Activated T-cell treated with anti-CD3 and anti-CD28 coated beads, Interleukin-2, amount 50 U/mL, for 24 hours (primary cell): ENCODE measurements around the gene TRPC1.
"Not testable (repeated sequence)": the region's sequence is repeated elsewhere in the genome, so short reads cannot be mapped to it uniquely, and the experiment has no call there.

Experiments
- DNase-seq: peaks from one replicate; pipeline ENCODE4 v3.0.0-alpha.2; 2020
- H3K27ac Mint-ChIP-seq: 2 replicates; pipeline ENCODE4 v1.8.0; 2020; ENCODE audit warnings: mild to moderate bottlenecking, mixed read lengths
- H3K27me3 Mint-ChIP-seq: 2 replicates; pipeline ENCODE4 v1.8.0; 2020; ENCODE audit warnings: mixed read lengths
- H3K36me3 Mint-ChIP-seq: 2 replicates; pipeline ENCODE4 v1.8.0; 2020; ENCODE audit warnings: low read depth, mixed read lengths
- H3K4me1 Mint-ChIP-seq: 2 replicates; pipeline ENCODE4 v1.8.0; 2020; ENCODE audit warnings: low read depth, mixed read lengths
- H3K4me3 Mint-ChIP-seq: 2 replicates; pipeline ENCODE4 v1.8.0; 2020; ENCODE audit warnings: mild to moderate bottlenecking, moderate library complexity, mixed read lengths
- H3K9me3 Mint-ChIP-seq: 2 replicates; pipeline ENCODE4 v1.8.0; 2020; ENCODE audit warnings: mixed read lengths

The TRPC1 gene

DNA sequence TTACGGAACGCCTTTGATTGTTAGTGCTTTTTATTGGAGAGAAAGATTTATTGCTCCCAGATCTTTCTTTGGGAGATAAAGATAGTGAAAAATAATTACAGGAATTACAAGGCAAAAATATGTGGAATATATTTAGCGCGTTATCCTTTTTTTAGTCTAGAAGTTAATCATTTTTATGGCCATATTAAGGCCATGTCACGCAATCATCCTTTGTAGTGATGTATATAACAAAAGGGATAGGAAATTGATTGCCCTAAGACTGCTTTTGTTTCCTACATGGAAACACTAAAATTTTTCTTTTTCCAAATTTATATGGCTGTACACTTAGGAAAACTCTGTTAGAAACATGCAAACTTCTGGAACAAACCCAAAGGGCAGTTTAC lies 1.5 kb downstream of the TRPC1 start:
- H3K36me3 Mint-ChIP-seq: peaks cover 4% of the 10 kb centered on the region
- H3K27me3 Mint-ChIP-seq: peaks cover 37% of the 10 kb centered on the region
- no peak for DNase-seq
- no peaks in the 10 kb centered on the region for H3K9me3 Mint-ChIP-seq
- no peak overlapping the region for H3K27ac Mint-ChIP-seq
- H3K4me3 Mint-ChIP-seq: peak overlapping the region; percentile 85
- H3K4me1 Mint-ChIP-seq: peaks cover 12% of the 10 kb centered on the region

DNA sequence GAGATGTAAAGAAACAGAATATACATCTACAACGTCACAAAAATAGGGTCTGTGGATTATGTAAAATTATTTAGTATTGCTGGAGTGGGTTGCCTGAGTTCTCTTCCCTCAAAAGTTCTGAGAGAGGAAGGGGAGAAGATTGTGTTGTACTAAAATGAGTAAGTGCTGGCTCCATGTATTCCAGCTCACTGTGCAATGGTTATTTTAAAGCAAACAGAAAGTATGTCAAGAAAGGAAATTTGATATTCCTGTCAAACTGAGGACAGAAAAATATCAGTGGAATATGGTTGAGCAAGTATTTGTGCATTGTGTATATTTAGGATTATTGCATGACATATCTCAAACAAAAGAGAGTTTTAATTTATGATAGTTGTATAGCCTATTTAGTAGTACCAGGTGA lies 2.2 kb downstream of the TRPC1 start:
- no peak overlapping the region for H3K4me3 Mint-ChIP-seq
- no peak for DNase-seq

DNA sequence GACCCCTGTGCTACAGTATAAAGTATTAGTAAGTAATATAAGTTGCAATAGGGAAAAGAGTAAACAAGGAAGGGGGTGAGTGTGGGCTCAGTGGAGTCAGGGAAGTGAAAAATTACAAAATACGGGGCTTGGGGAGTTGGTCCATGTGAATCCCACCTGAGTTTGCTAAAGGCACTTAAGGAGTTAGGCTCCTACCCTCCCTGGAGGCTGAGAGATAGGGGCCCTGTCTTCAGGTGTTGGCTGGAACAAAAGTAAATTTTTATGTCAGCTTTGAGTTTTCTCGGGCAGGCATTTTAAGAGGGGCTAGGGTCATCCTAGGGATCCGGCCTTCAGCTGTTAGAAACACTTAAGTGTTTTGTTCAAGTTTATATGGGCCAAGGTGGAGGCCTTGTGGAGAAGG lies 8.2 kb downstream of the TRPC1 start:
- H3K27ac Mint-ChIP-seq: no peak overlapping the region
- no peak overlapping the region for H3K4me3 Mint-ChIP-seq
- H3K4me1 Mint-ChIP-seq: no peaks in the 10 kb centered on the region
- H3K9me3 Mint-ChIP-seq: no peaks in the 10 kb centered on the region
- no peak for DNase-seq
- no peaks in the 10 kb centered on the region for H3K36me3 Mint-ChIP-seq
- H3K27me3 Mint-ChIP-seq: no peaks in the 10 kb centered on the region

More for the DNA sequence above, 2.2 kb downstream of the TRPC1 start:
- no peak overlapping the region for H3K27ac Mint-ChIP-seq
- H3K36me3 Mint-ChIP-seq: peaks cover 4% of the 10 kb centered on the region
- peaks cover 30% of the 10 kb centered on the region for H3K27me3 Mint-ChIP-seq
- peaks cover 12% of the 10 kb centered on the region for H3K4me1 Mint-ChIP-seq
- no peaks in the 10 kb centered on the region for H3K9me3 Mint-ChIP-seq

DNA sequence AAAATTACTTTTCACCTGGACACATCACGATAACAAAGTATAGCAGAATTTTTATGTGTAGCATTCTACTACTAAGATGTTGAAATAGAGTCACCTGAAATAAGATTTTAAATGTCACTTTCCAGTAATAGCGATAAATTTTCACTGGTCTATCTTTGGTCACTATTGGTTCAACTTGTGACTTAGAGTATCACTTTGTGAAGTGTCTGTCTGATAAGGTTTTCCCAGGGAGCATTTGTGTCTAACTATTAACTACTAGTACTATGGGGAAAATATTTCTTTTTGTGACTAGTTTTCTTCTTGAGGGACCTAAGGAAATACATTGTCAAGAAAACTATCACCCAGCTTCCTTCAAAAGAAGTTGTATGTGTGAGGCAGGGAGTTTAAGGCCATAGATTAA lies 11.0 kb downstream of the TRPC1 start:
- Mint-ChIP-seq H3K4me3 (no peak overlapping the region), H3K9me3 (no peaks in the 10 kb centered on the region), H3K27me3 (no peaks in the 10 kb centered on the region), H3K27ac (no peak overlapping the region), H3K4me1 (no peaks in the 10 kb centered on the region), H3K36me3 (no peaks in the 10 kb centered on the region)
- DNase-seq: no peak

DNA sequence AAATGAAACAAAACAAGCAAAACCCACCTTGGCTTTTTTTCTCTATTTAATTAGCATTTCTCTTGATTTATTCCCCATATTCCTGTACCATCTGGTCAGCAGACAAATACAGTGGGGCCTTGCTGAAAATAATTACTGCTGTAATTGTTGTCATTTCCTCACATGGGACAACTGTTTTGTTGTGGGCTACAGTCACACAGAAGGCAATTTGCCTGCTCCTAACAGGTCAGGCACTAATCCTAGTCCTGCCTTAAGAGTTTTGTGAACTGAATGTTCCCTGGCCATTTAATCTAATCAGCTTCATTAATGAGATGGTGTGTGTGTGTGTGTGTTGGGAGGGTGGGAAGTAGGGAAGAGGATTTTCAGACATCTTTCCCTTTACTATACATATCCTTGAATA lies 11.6 kb downstream of the TRPC1 start:
- H3K4me3 Mint-ChIP-seq: no peak overlapping the region
- H3K36me3 Mint-ChIP-seq: no peaks in the 10 kb centered on the region

DNA sequence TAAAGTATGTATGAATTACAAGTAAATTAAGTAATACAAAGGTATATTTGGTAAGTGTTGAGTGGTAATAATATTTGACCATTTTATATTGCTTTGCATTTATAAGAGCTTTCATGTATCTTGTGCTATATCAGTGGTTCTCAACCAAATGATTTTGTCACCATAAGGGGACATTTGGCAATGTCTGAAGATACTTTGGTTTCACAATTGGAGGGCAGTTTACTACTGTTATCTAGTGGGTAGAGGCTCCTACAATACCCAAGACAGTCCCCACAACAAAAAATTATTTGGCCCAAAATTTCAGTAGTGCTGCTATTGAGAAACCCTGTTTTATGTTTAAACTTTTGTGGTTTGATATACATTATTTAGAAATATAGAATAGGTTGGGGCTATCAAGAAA lies 14.6 kb downstream of the TRPC1 start:
- Mint-ChIP-seq H3K4me3 (no peak overlapping the region), H3K4me1 (no peaks in the 10 kb centered on the region), H3K27me3 (no peaks in the 10 kb centered on the region), H3K9me3 (no peaks in the 10 kb centered on the region), H3K36me3 (no peaks in the 10 kb centered on the region), H3K27ac (no peak overlapping the region)
- DNase-seq: no peak

More for the DNA sequence above, 11.6 kb downstream of the TRPC1 start:
- Mint-ChIP-seq H3K27me3 (no peaks in the 10 kb centered on the region), H3K27ac (no peak overlapping the region), H3K9me3 (no peaks in the 10 kb centered on the region), H3K4me1 (no peaks in the 10 kb centered on the region)
- DNase-seq: no peak

DNA sequence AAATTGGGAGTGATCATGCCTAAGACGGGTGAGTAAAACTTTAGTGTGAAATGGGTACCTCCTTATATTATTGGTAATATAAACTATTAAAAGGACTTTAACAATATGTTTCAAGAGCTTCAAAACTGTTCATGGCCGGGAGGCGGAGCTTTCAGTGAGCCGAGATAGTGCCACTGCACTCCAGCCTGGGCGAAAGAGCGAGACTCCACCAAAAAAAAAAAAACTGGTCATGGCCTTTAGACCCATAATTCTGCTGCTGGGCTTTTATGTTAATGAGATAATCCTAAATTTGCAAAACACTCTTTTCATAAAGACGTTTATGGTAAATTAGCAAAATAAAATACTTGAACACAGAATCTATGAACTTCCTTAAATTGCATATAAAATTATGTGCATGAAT lies 22.8 kb downstream of the TRPC1 start:
- Mint-ChIP-seq H3K9me3 (no peaks in the 10 kb centered on the region), H3K4me1 (no peaks in the 10 kb centered on the region), H3K36me3 (peaks cover 18% of the 10 kb centered on the region), H3K27ac (no peak overlapping the region), H3K4me3 (no peak overlapping the region), H3K27me3 (no peaks in the 10 kb centered on the region)
- no peak for DNase-seq

DNA sequence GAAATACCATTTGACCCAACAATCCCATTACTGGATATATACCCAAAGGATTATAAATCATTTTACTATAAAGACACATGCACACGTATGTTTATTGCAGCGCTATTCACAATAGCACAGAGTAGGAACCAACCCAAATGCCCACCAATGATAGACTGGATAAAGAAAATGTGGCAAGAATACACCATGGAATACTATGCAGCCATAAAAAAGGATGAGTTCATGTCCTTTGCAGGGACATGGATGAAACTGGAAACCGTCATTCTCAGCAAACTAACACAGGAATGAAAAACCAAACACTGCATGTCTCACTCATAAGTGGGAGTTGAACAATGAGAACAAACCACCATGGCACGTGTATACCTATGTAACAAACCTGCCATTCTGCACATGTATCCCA lies 26.7 kb downstream of the TRPC1 start:
- H3K4me3 Mint-ChIP-seq, DNase-seq, H3K9me3 Mint-ChIP-seq, H3K4me1 Mint-ChIP-seq, H3K27me3 Mint-ChIP-seq, H3K27ac Mint-ChIP-seq: not testable (repeated sequence)
- H3K36me3 Mint-ChIP-seq: peaks cover 18% of the 10 kb centered on the region

DNA sequence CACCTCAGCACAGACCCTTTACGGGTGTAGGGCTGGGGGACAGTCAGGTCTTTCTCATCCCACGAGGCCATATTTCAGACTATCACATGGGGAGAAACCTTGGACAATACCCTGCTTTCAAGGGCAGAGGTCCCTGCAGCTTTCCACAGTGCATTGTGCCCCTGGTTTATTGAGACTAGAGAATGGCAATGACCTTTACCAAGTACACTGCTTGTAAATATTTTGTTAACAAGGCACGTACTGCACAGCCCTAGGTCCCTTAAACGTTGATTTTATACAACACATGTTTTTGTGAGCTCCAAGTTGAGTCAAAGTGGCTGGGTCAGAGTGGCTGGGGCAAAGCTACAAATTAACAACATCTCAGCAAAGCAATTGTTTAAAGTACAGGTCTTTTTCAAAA lies 28.8 kb downstream of the TRPC1 start:
- not testable (repeated sequence) for H3K27ac Mint-ChIP-seq, H3K4me3 Mint-ChIP-seq, DNase-seq, H3K27me3 Mint-ChIP-seq, H3K9me3 Mint-ChIP-seq, H3K4me1 Mint-ChIP-seq
- peaks cover 18% of the 10 kb centered on the region for H3K36me3 Mint-ChIP-seq

DNA sequence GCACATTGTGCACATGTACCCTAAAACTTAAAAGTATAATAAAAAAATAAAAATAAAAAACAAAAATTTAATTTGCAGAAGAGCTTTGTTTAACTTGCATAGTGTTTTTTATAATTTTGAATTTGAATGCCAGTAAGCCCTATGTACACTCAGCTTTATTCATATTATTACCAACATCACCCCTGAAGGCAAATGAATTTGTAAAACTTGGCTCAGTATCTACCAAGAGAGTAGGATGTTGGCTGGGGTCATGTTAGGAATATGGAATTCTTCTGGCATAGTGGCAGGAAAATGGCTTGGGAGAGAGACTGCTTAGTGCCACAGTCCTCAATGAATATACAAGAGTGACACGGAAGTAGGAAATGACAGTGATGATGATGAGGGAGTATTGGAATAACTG lies 30.7 kb downstream of the TRPC1 start:
- Mint-ChIP-seq H3K27ac (no peak overlapping the region), H3K27me3 (no peaks in the 10 kb centered on the region), H3K36me3 (peaks cover 10% of the 10 kb centered on the region), H3K9me3 (no peaks in the 10 kb centered on the region), H3K4me1 (no peaks in the 10 kb centered on the region), H3K4me3 (no peak overlapping the region)
- DNase-seq: no peak

DNA sequence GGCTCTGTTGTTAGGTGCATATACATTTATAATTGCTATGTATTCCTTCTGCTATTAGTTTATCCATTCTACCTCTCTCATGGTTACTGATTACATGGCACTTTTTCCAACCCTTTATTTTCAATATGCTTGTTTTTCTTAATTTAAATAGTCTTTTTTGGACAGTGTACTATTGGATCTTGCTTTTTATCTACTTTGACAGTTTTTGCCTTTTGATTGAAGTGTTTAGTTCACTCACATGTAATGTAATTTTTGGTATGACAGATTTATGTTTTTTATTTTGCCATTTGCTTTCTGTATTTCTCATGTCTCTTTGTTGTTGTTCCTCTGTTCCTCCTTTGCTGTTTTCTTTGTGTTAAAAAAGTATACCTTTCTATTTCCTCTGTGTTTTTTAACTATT lies 44.5 kb downstream of the TRPC1 start:
- no peak overlapping the region for H3K4me3 Mint-ChIP-seq
- peaks cover 28% of the 10 kb centered on the region for H3K36me3 Mint-ChIP-seq
- no peaks in the 10 kb centered on the region for H3K27me3 Mint-ChIP-seq
- peaks cover 13% of the 10 kb centered on the region for H3K9me3 Mint-ChIP-seq
- DNase-seq: no peak
- H3K27ac Mint-ChIP-seq: no peak overlapping the region
- H3K4me1 Mint-ChIP-seq: no peaks in the 10 kb centered on the region

DNA sequence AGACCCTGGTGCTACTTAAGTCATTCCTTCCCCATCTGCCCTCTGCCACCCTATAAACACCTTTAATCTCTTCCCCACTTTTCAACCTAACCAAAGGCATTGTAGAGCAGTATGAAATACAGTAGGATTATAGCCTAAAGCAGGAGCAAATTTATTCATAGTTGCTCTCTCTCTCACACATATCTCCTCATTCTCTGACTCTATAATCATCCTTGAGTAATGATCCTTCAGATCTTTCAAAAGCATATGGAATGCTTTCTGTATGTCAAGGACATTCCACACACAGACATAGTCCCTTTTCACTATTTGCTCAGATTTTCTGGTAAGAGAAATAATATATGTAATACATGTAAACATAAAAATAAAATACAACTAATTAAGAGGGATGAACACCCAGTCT lies 54.1 kb downstream of the TRPC1 start:
- H3K36me3 Mint-ChIP-seq: peaks cover 6% of the 10 kb centered on the region
- no peak for DNase-seq
- H3K27me3 Mint-ChIP-seq: no peaks in the 10 kb centered on the region
- H3K4me3 Mint-ChIP-seq: no peak overlapping the region
- no peaks in the 10 kb centered on the region for H3K4me1 Mint-ChIP-seq
- H3K9me3 Mint-ChIP-seq: peaks cover under 1% of the 10 kb centered on the region
- H3K27ac Mint-ChIP-seq: no peak overlapping the region

DNA sequence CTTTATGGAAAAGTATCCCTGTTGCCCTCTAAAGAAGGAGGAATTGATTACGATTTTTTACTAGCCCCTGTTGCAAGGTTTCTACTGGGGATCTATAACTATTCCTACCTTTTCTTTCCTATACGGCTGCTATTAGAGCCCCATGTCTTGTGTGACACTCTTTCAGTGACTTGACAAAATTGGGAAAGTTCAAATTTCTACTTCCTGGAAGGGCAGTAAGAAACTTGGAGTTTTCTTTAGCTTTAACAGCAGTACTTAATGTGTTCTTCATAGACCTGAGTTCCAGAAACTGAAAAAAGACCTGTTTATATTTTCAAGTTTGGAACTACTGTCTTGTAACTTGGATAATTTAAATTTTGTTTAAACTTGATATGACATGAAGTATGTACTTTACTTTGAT lies 54.7 kb downstream of the TRPC1 start:
- DNase-seq: no peak
- H3K4me3 Mint-ChIP-seq: no peak overlapping the region

DNA sequence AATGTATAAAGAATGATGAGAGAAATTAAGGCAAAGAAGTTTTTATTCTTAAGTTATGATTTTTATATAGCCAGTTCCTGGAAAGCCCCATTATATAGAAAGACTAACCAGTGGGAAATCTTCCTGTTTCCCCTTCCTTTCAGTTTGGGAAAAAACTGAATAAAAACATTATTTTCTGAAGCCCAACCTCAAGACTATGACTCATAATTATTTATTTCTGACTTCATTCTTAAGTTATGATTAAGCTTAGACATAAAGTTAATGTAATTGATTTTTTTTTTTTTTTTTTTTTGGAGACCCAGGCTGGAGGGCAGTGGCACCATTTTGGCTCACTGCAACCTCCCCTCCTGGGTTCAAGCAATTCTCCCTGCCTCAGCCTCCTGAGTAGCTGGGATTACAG lies 55.8 kb downstream of the TRPC1 start:
- Mint-ChIP-seq H3K36me3 (peaks cover 4% of the 10 kb centered on the region), H3K4me1 (no peaks in the 10 kb centered on the region), H3K9me3 (no peaks in the 10 kb centered on the region), H3K27ac (no peak overlapping the region), H3K4me3 (no peak overlapping the region), H3K27me3 (no peaks in the 10 kb centered on the region)
- DNase-seq: no peak

More for the DNA sequence above, 54.7 kb downstream of the TRPC1 start:
- Mint-ChIP-seq H3K9me3 (no peaks in the 10 kb centered on the region), H3K36me3 (peaks cover 4% of the 10 kb centered on the region), H3K27ac (no peak overlapping the region), H3K27me3 (no peaks in the 10 kb centered on the region), H3K4me1 (no peaks in the 10 kb centered on the region)

DNA sequence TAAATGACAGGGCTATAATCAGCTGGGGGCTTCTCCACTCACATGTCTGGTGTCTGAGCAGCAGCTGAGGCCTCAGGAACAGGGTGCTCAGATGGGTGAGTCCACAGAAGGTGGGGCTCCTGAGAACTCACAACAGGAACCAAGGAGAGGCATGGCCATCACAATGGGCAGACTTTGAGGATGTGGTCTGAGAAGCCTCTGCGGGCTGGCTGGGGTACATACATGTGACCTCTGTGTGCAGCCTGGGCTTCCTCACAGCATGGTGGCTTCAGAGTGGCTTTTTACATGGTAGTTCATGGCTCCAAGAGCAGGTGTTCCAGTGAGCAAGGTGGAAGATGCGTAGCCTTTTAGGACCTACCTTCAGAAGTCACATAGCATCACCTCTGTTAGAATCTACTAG lies 58.8 kb downstream of the TRPC1 start:
- Mint-ChIP-seq H3K36me3 (peaks cover 8% of the 10 kb centered on the region), H3K27me3 (no peaks in the 10 kb centered on the region), H3K4me3 (no peak overlapping the region), H3K9me3 (no peaks in the 10 kb centered on the region), H3K4me1 (no peaks in the 10 kb centered on the region), H3K27ac (no peak overlapping the region)
- no peak for DNase-seq

DNA sequence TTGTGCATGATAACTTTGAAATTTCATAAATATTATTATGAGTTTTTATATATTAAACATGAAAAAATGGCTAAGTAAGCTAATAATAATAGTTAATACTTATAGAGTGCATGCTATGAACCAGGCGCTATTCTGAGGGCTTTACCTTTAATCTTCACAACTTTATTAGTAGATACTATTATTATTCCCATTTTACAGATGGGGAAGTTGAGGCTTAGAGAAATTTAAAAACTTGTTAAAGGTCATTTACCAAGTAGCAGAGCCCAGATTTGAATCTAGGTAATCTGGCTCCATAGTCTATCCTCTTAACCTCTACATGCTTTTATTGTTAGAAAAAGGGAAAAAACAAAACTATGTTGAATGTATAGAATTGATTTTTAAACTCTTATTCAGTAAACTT lies 60.4 kb downstream of the TRPC1 start:
- no peak for DNase-seq
- no peak overlapping the region for H3K27ac Mint-ChIP-seq
- no peaks in the 10 kb centered on the region for H3K4me1 Mint-ChIP-seq

More for the DNA sequence above, 60.4 kb downstream of the TRPC1 start:
- H3K27me3 Mint-ChIP-seq: no peaks in the 10 kb centered on the region
- no peaks in the 10 kb centered on the region for H3K9me3 Mint-ChIP-seq
- peaks cover 8% of the 10 kb centered on the region for H3K36me3 Mint-ChIP-seq
- H3K4me3 Mint-ChIP-seq: no peak overlapping the region
